HG03575 (cell line): Measurements from ENCODE around the gene ANKMY1.
"Not testable (repeated sequence)": the region's sequence is repeated elsewhere in the genome, so short reads cannot be mapped to it uniquely, and the experiment has no call there.

Source experiments
- ATAC-seq: cut with Tn5 transposase; IDR thresholded peaks from one replicate; pipeline ENCODE4 v1.9.1; 2021; ENCODE audit not compliant: unreplicated experiment, insufficient number of reproducible peaks, low FRiP score; ENCODE audit errors: extremely low read depth

ANKMY1 gene

DNA sequence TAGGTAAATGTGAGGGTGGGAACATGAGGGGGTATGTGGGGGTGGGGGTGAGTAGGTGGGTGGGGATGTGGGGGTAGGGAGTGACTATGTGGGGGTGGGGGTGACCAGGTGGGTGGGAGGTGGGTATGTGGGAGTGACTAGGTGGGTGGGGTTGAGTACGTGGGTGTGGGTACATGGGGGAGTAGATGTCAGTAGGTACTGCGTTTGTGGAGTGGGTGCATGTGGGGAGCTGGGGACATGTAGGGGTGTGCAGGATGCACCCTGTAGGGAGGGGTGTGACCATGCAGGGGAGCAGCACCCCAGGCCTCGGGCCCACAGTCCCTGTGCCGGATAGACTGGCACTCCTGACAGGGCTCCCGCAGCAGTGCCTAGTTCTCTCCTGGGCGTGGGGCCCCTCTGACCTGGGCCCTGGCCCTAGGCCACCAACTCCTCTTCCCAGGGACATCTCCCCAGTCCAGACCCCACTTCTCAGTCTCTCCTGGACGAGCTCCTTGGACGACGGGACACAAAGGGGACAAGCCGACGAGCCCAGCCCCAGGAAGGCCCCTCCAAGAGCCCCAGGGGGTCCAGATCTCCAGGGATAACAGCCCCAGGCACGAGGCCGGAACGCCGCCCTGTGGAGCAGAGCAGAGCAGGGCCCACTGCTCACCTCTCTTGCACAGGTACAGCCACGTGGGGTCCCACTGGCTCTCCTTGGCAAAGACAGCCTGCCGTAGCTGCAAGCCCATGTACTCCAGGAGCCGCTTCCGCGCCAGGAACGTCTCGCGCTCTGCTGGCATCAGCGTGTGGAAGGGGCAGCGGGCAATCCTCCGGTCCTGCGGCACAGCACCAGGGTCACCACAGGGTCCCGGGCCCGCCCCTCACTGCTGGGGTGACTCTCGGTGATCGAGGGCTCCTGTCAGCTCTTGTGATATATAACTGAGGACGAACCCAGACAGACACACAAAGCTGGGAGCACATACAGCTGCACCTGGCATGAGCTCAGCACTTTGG, 58.2 kb downstream of the ANKMY1 start:
- ATAC-seq: no peak

DNA sequence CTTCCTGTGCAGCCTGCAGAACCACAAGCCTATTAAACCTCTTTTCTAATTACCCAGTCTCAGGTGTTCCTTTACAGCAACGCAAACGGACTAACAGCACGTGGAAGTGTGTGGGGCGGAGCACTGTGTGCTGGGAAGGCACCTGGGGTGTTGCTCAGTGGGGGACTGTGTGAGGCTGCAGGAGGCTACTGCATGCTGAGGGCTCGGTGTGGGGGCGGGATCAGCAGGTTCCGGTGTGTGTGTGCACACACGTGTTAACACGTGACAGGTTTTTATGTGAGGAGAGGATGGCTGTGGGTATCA, 58.9 kb downstream of the ANKMY1 start:
- no peak for ATAC-seq

DNA sequence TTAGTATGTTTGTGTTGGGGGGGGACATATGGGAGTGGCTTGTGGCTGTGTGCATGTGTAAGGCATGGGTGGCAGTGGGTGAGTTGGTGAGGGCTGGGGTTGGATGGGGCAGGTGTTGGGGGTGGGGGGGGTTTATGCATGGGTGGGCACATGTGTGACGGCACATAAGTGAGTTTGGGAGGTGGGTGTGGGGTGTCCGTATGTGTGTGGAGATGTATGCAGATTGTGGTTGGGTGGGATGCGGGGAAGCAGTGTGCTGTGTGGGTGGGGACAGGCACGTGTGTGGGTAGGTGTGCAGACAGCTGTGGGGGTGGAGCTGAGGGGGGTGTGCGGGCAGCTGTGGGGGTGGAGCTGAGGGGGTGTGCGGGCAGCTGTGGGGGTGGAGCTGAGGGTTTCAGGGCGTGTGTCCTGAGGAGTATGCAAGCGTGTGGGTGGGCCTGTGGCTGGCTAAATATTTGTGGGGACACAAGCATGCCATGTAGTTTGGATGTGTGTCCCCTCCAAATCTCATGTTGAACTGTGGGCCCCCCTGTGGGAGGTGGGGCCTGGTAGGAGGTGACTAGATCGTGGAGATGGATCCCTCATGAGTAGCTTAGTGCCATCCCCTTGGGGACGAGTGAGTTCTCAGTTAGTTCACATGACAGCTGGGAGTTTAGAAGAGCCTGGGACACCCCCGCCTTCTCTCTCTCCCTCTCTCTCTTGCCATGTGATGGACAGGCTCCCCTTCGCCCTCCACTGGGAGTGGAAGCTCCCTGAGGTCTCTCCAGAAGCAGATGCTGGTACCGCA, 59.4 kb downstream of the ANKMY1 start:
- no peak for ATAC-seq

DNA sequence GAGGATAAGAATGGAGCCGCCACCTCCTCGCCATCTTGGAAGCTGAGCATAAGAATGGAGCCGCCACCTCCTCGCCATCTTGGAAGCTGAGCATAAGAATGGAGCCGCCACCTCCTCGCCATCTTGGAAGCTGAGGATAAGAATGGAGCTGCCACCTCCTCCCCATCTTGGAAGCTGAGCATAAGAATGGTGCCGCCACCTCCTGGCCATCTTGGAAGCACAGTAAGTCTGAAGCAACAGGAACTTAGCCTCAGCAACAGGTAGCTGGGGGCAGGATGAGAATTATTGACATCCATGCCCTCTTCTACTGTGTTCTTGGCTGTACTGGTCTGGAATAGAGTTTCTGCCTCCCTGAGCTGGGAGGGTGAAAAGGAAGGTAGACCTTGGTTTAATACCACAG, 60.7 kb downstream of the ANKMY1 start:
- not testable (repeated sequence) for ATAC-seq

DNA sequence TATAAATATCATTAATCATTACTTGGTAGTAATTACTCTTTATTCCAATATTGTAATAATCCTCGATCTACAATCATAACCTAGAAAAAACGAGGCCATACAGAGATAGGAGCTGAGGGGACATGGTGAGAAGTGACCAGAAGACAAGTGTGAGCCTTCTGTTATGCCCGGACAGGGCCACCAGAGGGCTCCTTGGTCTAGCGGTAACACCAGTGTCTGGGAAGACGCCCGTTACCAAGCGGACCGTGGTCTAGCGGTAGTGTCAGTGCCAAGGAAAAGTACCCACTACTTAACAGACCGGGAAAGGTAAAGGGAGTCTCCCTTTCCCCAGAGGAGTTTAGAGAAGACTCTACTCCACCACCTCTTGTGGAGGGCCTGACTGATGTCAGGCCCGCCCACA, 62.8 kb downstream of the ANKMY1 start:
- not testable (repeated sequence) for ATAC-seq

DNA sequence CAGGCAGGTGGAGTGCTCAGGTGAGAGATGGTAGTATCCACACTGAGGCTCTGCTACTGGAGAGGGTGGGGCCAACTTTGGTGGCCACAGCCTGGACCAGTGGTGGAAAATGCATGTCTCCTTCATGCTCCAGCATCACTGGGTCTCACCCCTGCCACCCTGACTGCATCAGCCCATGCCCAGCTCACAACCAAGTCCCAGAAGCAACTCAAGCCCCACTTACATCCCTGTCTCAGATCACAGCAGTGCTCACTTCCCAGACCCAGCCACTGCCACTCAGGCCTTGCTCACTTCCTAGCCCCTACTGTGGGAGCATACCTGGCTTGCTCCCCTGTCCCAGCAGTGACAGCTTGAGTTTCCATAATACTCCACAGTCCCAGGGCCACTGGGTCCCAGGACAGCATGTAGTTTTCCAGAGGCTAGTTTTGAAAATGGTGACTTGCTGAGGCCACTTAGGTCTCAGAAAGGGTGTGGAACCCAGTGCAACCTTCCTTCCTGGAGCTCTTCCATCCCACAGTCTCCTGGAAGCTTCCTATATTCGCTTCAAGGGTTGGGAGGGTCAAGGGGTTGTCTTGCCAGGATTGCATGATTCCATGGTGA, 63.5 kb downstream of the ANKMY1 start:
- no peak for ATAC-seq

DNA sequence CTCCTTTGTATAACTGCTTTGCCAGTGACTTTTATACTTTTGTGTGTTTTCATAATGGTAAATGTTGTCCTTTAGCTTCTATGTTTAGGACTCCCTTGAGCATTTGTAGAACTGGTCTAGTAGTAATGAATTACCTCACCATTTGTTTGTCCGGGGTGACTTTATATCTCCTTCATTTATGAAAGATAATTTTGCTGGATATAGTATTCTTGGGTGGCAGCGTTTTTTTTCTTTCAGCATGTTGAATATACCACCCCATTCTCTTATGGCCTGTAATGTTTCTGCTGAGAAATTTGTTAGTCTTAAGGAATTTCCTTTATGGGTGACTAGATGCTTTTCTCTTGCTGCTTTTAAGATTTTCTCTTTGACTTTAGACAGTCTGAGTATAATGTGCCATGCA, 66.3 kb downstream of the ANKMY1 start:
- no peak for ATAC-seq

DNA sequence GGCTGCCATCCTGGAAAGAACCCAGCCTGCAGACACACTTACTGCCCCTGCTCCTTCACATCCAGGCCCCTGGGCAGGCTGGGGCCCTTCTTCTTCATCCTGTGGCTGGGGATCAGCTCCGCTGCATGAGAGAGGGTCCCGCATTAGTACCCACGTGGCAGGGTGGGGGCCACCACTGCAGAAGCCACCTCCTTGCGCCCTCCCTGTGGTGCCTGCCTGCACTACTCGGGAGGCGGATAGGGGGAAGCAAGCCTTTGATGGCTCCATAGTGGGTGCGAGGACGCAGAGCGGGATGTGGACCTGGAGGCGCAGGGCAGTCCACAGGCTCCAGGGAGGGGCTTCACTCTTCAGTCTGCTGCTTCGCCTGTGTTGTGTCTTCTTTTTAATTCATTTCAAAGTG, 75.6 kb downstream of the ANKMY1 start:
- no peak for ATAC-seq

DNA sequence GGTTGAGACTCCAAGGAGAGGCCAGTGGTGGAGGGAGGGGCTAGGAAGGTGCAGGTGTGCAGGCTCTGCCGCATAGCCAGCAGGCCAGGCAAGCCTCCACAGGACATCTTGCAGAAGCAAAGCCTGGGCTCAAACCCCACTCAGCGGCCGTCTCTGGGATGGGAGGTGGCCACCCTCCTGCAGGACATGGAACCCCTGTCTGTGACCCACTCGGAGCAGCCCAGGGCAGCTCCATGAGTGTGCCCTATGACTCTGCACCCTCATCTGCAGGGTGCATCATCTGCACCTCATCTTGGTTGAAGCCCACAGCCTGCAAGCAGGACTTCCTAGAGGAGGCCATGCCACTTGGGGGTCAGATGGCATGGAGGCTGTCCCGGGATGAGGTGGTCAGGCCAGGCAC, 76.1 kb downstream of the ANKMY1 start:
- ATAC-seq: no peak

DNA sequence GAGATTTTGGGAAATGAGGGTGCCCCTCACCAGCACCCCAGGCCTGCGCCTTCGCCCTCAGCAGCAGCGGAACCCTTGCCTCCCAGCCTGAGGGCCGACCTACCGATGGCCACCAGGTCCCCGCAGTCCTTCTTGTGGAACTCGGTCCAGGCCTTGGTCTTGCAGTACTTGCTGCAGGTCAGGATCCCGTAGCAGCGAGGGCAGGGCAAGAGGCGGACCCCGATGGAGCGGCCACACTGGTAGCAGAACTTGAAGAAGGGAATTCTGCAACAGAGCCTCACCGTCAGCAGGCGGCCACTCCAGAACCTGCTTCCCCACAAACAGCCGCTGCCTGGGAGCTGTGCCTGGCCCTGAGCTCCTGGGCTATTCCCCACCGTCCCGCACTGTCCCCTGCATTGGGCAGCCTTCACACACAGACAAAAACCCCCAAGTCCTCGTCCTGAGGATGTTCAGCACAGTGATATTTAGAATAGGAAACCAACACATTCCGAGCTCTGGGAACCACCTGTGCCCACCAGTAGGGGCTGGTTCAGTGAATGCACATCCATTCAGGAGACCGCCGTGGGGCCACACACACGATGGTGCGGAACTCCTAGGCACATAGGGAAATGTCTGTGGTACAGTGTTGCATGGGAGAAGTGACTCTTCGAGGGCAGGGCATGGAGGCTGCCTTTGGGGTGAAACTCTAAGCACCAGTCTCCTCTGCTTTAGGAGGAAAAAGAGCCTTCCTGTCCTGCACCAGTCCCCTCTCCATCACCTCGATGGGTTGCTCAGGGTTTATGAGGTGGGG, 76.8 kb downstream of the ANKMY1 start:
- no peak for ATAC-seq

DNA sequence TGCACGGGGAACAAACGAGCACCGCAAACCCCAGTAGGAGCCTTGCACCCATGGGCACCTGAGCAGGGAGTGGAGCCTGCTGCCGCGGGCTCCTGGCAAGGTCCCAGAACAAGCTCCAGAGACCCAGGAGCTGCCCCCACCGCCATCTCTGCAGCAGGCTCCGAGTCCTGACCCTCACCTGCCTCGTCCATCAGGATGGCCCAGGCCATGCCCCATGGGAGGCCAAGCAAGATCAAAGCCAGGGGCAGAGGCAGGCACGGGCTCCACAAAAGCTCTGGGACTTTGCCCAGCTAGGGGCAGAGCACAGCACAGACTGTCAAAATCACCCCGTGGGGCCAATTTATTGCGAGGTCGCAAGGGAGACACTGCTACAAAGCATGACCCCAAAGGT, 78.7 kb downstream of the ANKMY1 start:
- ATAC-seq: no peak

DNA sequence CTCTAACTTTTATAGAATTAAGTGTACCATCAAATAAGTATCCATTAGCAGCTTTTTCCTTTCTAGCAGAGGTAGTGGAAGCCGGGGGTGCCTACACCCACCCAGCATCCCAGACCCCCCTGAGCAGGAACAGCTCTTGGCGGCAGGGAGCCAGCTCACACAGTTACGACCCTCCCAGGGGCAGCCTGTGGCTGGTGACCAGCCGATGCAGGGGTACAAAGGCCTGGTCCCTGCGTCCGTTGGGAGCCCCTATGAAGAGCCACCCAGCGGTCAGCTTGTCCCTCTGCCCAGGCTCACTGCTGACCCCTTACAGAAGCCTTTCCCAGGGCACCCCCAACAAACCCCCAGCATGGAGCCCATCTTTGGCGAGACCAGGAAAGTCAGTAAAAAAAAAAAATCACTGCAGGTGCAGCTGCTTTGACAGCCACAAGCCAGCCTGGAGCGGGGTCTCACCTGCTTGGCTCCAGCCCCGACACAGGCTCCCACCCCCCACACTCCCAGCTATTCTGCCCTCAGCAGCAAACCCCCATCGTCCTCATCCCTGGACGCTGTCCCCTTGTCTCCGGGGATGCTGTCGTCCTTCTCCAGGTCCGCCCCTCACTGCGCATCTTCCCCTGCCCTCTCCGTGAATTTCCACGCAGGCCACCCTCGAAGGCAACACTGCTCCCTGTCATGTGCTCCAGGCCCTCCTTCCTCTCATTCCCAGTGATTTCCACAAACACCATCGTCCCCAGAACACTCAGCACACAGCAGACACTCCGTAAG, 79.3 kb downstream of the ANKMY1 start:
- ATAC-seq: no peak

DNA sequence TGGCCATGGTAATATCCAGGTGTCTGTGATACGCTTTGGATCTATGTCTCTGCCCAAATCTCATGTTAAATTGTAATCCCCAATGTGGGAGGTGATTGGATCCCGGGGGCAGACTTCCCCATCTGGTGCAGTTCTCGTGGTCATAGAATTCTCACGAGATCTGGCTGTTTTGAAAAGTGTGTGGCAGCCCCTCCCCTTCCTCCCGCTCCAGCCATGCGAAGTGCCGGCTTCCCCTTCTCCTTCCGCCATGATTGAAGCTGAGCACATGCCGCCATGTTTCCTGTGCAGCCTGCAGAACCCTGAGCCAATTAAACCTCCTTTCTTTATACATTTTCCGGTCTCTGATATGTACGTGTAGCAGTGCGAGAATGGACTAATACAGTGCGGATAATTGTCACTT, 79.9 kb downstream of the ANKMY1 start:
- ATAC-seq: no peak

DNA sequence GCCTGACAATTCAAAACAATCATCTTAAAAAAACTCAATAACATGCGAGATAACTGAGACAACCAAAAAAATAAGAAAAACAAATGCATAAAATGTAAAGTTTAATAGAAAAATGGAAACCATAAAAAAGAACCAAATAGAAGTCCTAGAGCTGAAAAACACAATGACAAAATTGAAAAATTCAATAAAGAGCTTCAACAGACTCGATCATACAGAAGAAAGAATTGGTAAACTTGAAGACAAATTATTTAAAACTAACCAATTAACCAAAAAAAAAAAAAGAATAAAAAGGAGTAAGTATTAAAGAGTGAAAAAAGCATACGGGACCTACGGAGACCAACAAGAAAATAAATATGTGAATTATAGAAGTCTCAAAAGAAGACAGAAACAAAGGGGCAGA, 84.6 kb downstream of the ANKMY1 start:
- no peak for ATAC-seq

DNA sequence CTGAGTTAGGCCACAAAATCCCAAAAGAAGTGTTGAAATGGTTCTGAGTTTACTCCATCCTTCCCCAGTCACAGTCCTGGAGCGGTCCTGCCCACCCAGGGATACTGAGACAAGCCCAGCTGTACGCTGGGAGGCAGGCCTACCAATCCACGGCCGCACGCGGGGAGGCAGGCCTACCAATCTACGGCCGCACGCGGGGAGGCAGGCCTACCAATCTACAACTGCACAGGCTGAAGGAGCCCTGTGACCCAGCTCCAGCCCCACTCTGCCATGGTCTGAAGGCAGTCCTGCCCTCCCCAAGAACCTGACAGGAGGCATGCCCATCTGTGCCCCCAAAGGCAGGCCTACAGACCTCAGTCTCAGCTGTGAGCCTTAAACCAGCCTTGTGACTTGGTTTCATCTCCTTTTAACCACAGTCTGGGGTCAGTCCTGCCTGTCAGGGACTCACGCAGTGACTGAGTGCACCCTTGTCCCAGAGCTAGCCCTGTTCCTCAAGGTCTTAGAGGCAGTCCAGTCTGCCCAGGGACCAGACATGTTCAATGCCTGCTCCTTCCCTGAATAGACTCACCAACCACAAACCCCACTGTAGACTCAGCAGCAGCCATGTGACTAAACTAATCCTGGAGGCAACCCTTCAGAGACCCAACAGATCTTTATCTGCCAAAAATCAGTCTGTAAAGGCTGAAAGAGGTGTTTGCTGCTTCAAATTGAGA, 85.6 kb downstream of the ANKMY1 start:
- ATAC-seq: no peak

DNA sequence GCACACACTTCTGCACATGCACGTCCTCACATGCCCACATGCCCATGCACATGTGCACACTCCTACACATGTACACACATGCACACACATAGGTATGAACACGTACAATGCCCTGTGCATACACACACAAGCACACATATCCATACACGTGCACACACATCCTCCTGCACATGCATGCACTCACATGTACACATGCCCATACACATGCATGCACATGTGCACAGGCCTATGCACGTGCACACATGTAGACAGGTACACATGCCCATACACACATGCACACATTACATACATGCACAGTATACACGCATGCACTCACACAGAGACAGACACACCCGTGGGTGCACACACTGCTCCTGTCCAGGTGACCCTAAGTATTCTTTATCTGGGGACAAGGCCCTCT, 88.0 kb downstream of the ANKMY1 start:
- no peak for ATAC-seq

DNA sequence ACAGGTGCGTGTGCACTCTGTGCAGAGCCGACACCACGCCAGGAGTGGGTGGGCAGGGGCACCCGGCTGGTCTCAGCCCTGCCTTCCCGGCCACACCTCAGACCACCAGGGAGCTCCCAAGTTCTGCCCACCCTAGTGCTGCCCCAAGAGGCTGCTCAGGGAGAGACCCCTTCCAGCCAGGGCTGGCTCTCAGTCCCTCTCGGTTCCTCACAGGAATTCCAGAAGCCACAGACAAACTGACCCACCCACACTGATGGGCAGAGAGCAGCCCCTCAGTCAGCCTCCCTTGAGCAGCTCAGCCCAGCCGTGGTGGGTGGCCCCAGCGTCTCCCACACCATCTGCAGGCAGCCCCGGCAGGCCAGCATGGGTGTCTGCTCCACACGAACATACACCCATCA, 88.5 kb downstream of the ANKMY1 start:
- no peak for ATAC-seq
